ENCODE data around the gene KAT7. TPM values are rescaled to one million over a fixed set of nuclear protein-coding genes. Genes with fewer than 3 reads are reported as not detected.

KAT7 gene
- total and polyA plus RNA-seq, 2 of the 8 experiments (the other 6 are each of a cell fraction or from before 2014, with no cell fraction given), result 90.9 to 139 TPM

- H2BK120ac ChIP-seq (replicated peaks; ENCODE audit: low read depth, low read length), result no peak overlapping the region
- peak overlapping the region; percentile 76 for H3K4ac ChIP-seq (replicated peaks; ENCODE audit: insufficient read length, low read depth, low read length)
- peak overlapping the region; percentile 64; the same call in 1 of the 2 replicates for H2BK12ac ChIP-seq (ENCODE audit: low read depth, low read length)
- H4K8ac ChIP-seq (ENCODE audit: extremely low read depth, insufficient read depth, low read length), result no peak overlapping the region
- H4K5ac ChIP-seq (ENCODE audit: insufficient read length, low read depth, low read length), result no peak overlapping the region
- H3K4me1 ChIP-seq (replicated peaks in 1 of 4; ENCODE audit: control insufficient read depth in 3 of 4, insufficient read depth in 4 of 4, low read length in 3 of 4), result peaks cover 0 to 16% (median 12%) of the 10 kb centered on the region in 4 experiments; a peak in 6 of 7 replicates
- H3K23ac ChIP-seq (ENCODE audit: insufficient read length), result no peak overlapping the region
- FAIRE-seq (no peak), DNase-seq (ENCODE audit: low read depth in 1 of 2, low spot score in 2 of 2) (no peak)
- H2BK5ac ChIP-seq (ENCODE audit: low read depth, low read length), result no peak overlapping the region; the same call in 1 of the 2 replicates
- TF ChIP-seq KDM1A (IDR thresholded peaks at IDR 0.05; ENCODE audit: borderline replicate concordance, low read length), result peak; percentile 51; the same call in 1 of the 2 replicates
- no peak for TF ChIP-seq TAF7 (optimal IDR thresholded peaks at IDR 0.05; ENCODE audit: borderline replicate concordance, low read depth, low read length)
- TF ChIP-seq YY1 (IDR thresholded peaks at IDR 0.05; ENCODE audit: low read depth, low read length), result 0 out of 2 replicates have a peak, but pooled peaks have one; percentile 9
- TF ChIP-seq CTCF (IDR thresholded peaks at IDR 0.05; ENCODE audit: control extremely low read depth in 1 of 3, insufficient read depth in 1 of 3, low read depth in 1 of 3, low read length in 3 of 3), result peak; percentile 13 to 29 (median 19); a peak in 2 of 4 replicates
- no peak for TF ChIP-seq EP300 (IDR thresholded peaks at IDR 0.05; ENCODE audit: borderline replicate concordance in 1 of 2, low read depth in 2 of 2, low read length in 2 of 2)
- TF ChIP-seq, protein P1, sequence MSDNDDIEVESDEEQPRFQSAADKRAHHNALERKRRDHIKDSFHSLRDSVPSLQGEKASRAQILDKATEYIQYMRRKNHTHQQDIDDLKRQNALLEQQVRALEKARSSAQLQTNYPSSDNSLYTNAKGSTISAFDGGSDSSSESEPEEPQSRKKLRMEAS (IDR thresholded peaks at IDR 0.05), result 0 out of 2 replicates have a peak, but pooled peaks have one; percentile 18
- 0 out of 2 replicates have a peak overlapping the region, but pooled peaks have one; percentile 57 for H2AFZ ChIP-seq (ENCODE audit: low read length)
- no peaks in the 10 kb centered on the region for H3K79me1 ChIP-seq (ENCODE audit: low read depth, low read length)
- POLR2A ChIA-PET (ENCODE audit: partially characterized antibody), result interaction anchor here (0.9 to 2.3 kb wide), 5 partner anchors 10 to 123 kb away, joined by 3 to 7 read pairs (median 4); no protein-coding TSS in a partner anchor
- no peaks in the 10 kb centered on the region for H3K36me3 ChIP-seq (ENCODE audit: control insufficient read depth in 2 of 4, insufficient read depth in 4 of 4, low read length in 3 of 4)
- H3K4me2 ChIP-seq (ENCODE audit: insufficient read depth in 1 of 2, low read depth in 2 of 2, low read length in 2 of 2), result peak overlapping the region; percentile 13 to 46; a peak in 3 of 4 replicates
- H3K27me3 ChIP-seq (replicated peaks in 1 of 4; ENCODE audit: control insufficient read depth in 3 of 4, extremely low read depth in 1 of 4, insufficient read depth in 3 of 4, low read length in 3 of 4), result peaks cover 0 to 4% (median 0%) of the 10 kb centered on the region in 4 experiments; a peak in 2 of 7 replicates
- H3K23me2 ChIP-seq (ENCODE audit: low read depth, low read length), result peaks cover under 1% of the 10 kb centered on the region; the same call in 1 of the 2 replicates
- H3K18ac ChIP-seq (ENCODE audit: extremely low read depth, low read length), result peak overlapping the region; percentile 71
- CTCF ChIA-PET (ENCODE audit: partially characterized antibody), result interaction anchor here (0.8 to 13.4 kb wide), 16 partner anchors 9 to 119 kb away, joined by 3 to 217 read pairs (median 4); partner anchors contain the start of gene DLX3
- no peak overlapping the region for H3K9ac ChIP-seq (replicated peaks in 1 of 4; ENCODE audit: extremely low read depth in 1 of 4, low read depth in 3 of 4, low read length in 3 of 4)
- H2BK20ac ChIP-seq (ENCODE audit: low read length), result no peak overlapping the region
- 39% methylated on average over 5 of the region's 9 CpGs; no CpG with 5 or more reads in 1 of the 2 experiments for WGBS, 2 experiments (ENCODE audit: extremely low coverage in 1 of 2, insufficient coverage in 1 of 2, insufficient read length in 1 of 2, insufficient replicate concordance in 2 of 2, low coverage in 1 of 2, low lambda C conversion rate in 2 of 2, missing lambda C conversion rate in 1 of 2)
- H3K56ac ChIP-seq (replicated peaks; ENCODE audit: insufficient read length, low read depth, low read length), result no peak overlapping the region
- peak overlapping the region; percentile 62; the same call in 1 of the 2 replicates for H2BK15ac ChIP-seq (ENCODE audit: low read length)
- no peak overlapping the region for H2AK5ac ChIP-seq (ENCODE audit: low read depth, low read length)
- H3K9me3 ChIP-seq (ENCODE audit: insufficient read depth in 2 of 2, low read depth in 1 of 2, low read length in 1 of 2), result no peaks in the 10 kb centered on the region
- no peaks in the 10 kb centered on the region for H4K20me1 ChIP-seq (replicated peaks in 1 of 2; ENCODE audit: control insufficient read depth in 1 of 2, insufficient read depth in 2 of 2, low read length in 2 of 2)
- no peak overlapping the region for H3K14ac ChIP-seq (ENCODE audit: insufficient read length)
- H3K27ac ChIP-seq (ENCODE audit: low read depth, low read length), result no peak overlapping the region
- H3K79me2 ChIP-seq (ENCODE audit: control insufficient read depth in 1 of 2, insufficient read depth in 2 of 2, low read length in 2 of 2), result no peaks in the 10 kb centered on the region
- H4K91ac ChIP-seq (replicated peaks; ENCODE audit: insufficient read length, low read length), result peak overlapping the region; percentile 88
- peak overlapping the region in 2 of 4 experiments; percentile 3 to 13; a peak in 1 of 8 replicates for H3K4me3 ChIP-seq (ENCODE audit: extremely low read depth in 1 of 4, insufficient read depth in 2 of 4, low read depth in 3 of 4, low read length in 4 of 4)
These were observed 87.2 kb downstream of the KAT7 start for GRCh38 chr17:49875685-49876084.

Data from H1 (cell line).